Loucy (cell line): ENCODE measurements around the gene CCDC178.

ENCODE experiments used
- H2AFZ ChIP-seq: fragments of 200-600 bp; sonication (generic); 2 replicates; pipeline ENCODE4 v1.6.0; 2016; ENCODE audit warnings: antibody characterized with exemption, mild to moderate bottlenecking, low read length, moderate library complexity
- H3F3A ChIP-seq: fragments of 200-600 bp; 2 replicates; pipeline ENCODE4 v1.6.0; 2016; ENCODE audit warnings: antibody characterized with exemption, low read depth, mild to moderate bottlenecking
- H3K27me3 ChIP-seq: fragments of 200-600 bp; sonication (generic); 2 replicates; pipeline ENCODE4 v1.6.1; 2014; ENCODE audit warnings: low read length, mild to moderate bottlenecking; ENCODE audit not compliant: insufficient read depth, poor library complexity, severe bottlenecking
- H3K36me3 ChIP-seq: fragments of 200-600 bp; sonication (generic); 2 replicates; pipeline ENCODE4 v1.6.1; 2016; ENCODE audit warnings: low read length; ENCODE audit not compliant: insufficient read depth
- H3K4me1 ChIP-seq: fragments of 200-600 bp; sonication (generic); 2 replicates; pipeline ENCODE4 v1.5.1; 2014; ENCODE audit warnings: low read length, mild to moderate bottlenecking; ENCODE audit not compliant: insufficient read depth, poor library complexity, severe bottlenecking
- H3K4me2 ChIP-seq: fragments of 200-600 bp; sonication (generic); 2 replicates; pipeline ENCODE4 v1.6.0; 2014; ENCODE audit warnings: antibody characterized with exemption, low read length, low read depth, mild to moderate bottlenecking; ENCODE audit not compliant: poor library complexity, severe bottlenecking
- H3K4me3 ChIP-seq: fragments of 200-600 bp; sonication (generic); 2 replicates; pipeline ENCODE4 v1.5.1; 2014; ENCODE audit warnings: low read length, mild to moderate bottlenecking, mixed read lengths; ENCODE audit not compliant: poor library complexity, severe bottlenecking
- H3K79me2 ChIP-seq: fragments of 200-600 bp; sonication (generic); 2 replicates; pipeline ENCODE4 v1.6.1; 2014; ENCODE audit warnings: low read length; ENCODE audit not compliant: insufficient read depth
- H3K9ac ChIP-seq: fragments of 200-600 bp; sonication (generic); 2 replicates; pipeline ENCODE4 v1.6.0; 2014; ENCODE audit warnings: mild to moderate bottlenecking, low read depth, low read length, moderate library complexity; ENCODE audit not compliant: poor library complexity, severe bottlenecking
- H3K9me2 ChIP-seq: fragments of 200-600 bp; sonication (generic); replicated peaks from 2 replicates; pipeline ENCODE4 v1.6.1; 2016; ENCODE audit warnings: low read depth, low read length, mixed read lengths
- H3K9me3 ChIP-seq: fragments of 200-600 bp; sonication (generic); 2 replicates; pipeline ENCODE4 v1.6.1; 2014; ENCODE audit warnings: mild to moderate bottlenecking, antibody characterized with exemption, low read length, low read depth; ENCODE audit not compliant: insufficient read depth
- H4K20me1 ChIP-seq: fragments of 200-600 bp; sonication (generic); 2 replicates; pipeline ENCODE4 v1.6.0; 2014; ENCODE audit warnings: antibody characterized with exemption, low read length, mild to moderate bottlenecking; ENCODE audit not compliant: insufficient read depth, poor library complexity, severe bottlenecking
- EZH2phosphoT487 ChIP-seq: fragments of 200-600 bp; IDR thresholded peaks from 2 replicates; pipeline ENCODE4 v1.6.1; 2018; ENCODE audit warnings: antibody characterized with exemption, mild to moderate bottlenecking, moderate library complexity, borderline replicate concordance
- TF ChIP-seq, protein P1 (sequence below): fragments of 200-600 bp; sonication (generic); conservative IDR thresholded peaks from 2 replicates; pipeline ENCODE4 v1.5.1; 2014; ENCODE audit warnings: mild to moderate bottlenecking, antibody characterized with exemption, low read length

The CCDC178 gene

DNA sequence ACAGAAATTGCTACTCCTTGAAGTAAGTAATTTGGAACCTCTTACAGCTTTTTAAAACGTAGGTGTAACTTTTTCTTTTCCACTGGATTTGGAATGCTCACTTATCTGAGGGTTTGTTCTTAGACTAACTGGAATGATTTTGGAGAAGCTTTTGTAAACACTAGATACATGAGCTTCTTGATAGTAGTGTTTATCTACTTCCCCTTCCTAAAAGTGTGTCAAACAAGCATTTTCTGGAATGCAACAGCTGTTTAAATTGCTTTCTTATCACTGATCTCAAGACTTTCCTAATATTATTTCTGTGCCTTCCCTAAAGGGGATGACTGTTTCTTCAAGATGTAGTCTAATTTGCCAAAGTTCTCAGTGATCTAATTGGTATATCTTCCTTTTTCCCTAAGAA, 282.6 kb downstream of the CCDC178 start:
- Histone ChIP-seq H3K4me2 (no peak overlapping the region), H2AFZ (no peak overlapping the region)
- TF ChIP-seq EZH2phosphoT487, result no peak
- TF ChIP-seq, protein P1, sequence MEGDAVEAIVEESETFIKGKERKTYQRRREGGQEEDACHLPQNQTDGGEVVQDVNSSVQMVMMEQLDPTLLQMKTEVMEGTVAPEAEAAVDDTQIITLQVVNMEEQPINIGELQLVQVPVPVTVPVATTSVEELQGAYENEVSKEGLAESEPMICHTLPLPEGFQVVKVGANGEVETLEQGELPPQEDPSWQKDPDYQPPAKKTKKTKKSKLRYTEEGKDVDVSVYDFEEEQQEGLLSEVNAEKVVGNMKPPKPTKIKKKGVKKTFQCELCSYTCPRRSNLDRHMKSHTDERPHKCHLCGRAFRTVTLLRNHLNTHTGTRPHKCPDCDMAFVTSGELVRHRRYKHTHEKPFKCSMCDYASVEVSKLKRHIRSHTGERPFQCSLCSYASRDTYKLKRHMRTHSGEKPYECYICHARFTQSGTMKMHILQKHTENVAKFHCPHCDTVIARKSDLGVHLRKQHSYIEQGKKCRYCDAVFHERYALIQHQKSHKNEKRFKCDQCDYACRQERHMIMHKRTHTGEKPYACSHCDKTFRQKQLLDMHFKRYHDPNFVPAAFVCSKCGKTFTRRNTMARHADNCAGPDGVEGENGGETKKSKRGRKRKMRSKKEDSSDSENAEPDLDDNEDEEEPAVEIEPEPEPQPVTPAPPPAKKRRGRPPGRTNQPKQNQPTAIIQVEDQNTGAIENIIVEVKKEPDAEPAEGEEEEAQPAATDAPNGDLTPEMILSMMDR, result no peak

DNA sequence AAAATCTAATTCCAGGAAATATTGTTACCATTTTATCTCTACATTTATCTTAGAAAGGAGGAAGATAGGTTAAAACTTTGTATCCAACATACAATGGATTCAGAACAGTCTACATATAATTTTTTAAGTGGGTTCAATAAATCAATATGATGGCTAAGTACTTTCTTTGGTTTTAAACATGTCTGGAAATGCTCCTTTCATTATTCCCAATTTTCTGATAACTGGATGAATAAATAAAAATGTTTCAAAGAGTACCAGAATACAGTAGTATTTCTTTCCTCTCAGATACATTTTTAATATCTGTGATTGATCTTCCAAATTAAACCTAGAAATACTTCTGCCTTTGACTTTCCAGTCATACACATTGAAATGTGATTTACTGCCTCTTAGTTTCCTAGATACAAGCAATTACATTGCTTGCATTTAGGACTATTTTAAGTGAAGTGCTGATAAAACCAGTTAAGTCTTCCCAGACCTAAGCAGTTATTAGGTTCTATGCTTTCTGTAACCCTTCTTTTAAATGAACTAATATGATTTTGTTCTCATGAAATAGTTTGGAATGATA, 283.5 kb downstream of the CCDC178 start:
- H3K9me3 ChIP-seq, result no peaks in the 10 kb centered on the region
- TF ChIP-seq, protein P1, result no peak
- TF ChIP-seq EZH2phosphoT487, result no peak

More for the DNA sequence above, 282.6 kb downstream of the CCDC178 start:
- H3K9me2 ChIP-seq, result no peaks in the 10 kb centered on the region
- no peaks in the 10 kb centered on the region for H3F3A ChIP-seq
- no peak overlapping the region for H3K9ac ChIP-seq
- no peaks in the 10 kb centered on the region for H3K27me3 ChIP-seq
- H3K36me3 ChIP-seq, result no peaks in the 10 kb centered on the region
- H3K9me3 ChIP-seq, result no peaks in the 10 kb centered on the region
- no peaks in the 10 kb centered on the region for H3K4me1 ChIP-seq
- no peaks in the 10 kb centered on the region for H3K79me2 ChIP-seq
- no peak overlapping the region for H3K4me3 ChIP-seq
- H4K20me1 ChIP-seq, result no peaks in the 10 kb centered on the region

DNA sequence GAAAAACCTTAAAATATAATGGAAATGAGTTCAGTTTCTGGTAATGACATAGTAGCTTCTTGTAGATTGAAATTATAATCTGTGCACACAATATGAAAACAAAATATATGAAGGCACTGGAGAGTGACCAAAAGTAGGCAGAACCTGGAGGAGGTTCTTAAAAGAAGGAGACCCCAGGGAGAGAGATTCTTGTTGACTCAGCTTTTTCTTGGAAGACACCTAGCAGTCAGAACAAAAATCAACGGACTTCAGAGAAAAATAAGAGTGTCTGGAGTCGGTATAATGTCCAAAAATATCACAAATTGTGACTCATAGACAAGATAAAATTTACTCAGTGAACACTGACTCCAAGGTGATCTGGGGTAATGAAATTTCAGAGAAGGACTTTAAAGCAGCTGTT, 286.5 kb downstream of the CCDC178 start:
- Histone ChIP-seq H3K9ac (no peak overlapping the region), H3K4me1 (no peaks in the 10 kb centered on the region), H3K36me3 (no peaks in the 10 kb centered on the region), H3K4me3 (no peak overlapping the region), H3K9me3 (no peaks in the 10 kb centered on the region), H3F3A (no peaks in the 10 kb centered on the region), H3K79me2 (no peaks in the 10 kb centered on the region), H3K27me3 (no peaks in the 10 kb centered on the region), H3K9me2 (no peaks in the 10 kb centered on the region), H3K4me2 (no peak overlapping the region), H2AFZ (no peak overlapping the region), H4K20me1 (no peaks in the 10 kb centered on the region)
- TF ChIP-seq, protein P1, result no peak
- no peak for TF ChIP-seq EZH2phosphoT487

More for the DNA sequence above, 283.5 kb downstream of the CCDC178 start:
- Histone ChIP-seq H3K36me3 (no peaks in the 10 kb centered on the region), H3K9ac (no peak overlapping the region), H3F3A (no peaks in the 10 kb centered on the region), H4K20me1 (no peaks in the 10 kb centered on the region), H3K9me2 (no peaks in the 10 kb centered on the region), H3K79me2 (no peaks in the 10 kb centered on the region), H3K27me3 (no peaks in the 10 kb centered on the region), H2AFZ (no peak overlapping the region), H3K4me2 (no peak overlapping the region), H3K4me1 (no peaks in the 10 kb centered on the region), H3K4me3 (no peak overlapping the region)
